ENCODE measurements around the gene B3GALT5. TPM values are rescaled to one million over a fixed set of nuclear protein-coding genes. Genes with fewer than 3 reads are reported as not detected.

The B3GALT5 gene
- total and polyA plus RNA-seq, 10 donors = 0.02 to 0.34 (median 0.13) TPM; not detected in 1

DNA sequence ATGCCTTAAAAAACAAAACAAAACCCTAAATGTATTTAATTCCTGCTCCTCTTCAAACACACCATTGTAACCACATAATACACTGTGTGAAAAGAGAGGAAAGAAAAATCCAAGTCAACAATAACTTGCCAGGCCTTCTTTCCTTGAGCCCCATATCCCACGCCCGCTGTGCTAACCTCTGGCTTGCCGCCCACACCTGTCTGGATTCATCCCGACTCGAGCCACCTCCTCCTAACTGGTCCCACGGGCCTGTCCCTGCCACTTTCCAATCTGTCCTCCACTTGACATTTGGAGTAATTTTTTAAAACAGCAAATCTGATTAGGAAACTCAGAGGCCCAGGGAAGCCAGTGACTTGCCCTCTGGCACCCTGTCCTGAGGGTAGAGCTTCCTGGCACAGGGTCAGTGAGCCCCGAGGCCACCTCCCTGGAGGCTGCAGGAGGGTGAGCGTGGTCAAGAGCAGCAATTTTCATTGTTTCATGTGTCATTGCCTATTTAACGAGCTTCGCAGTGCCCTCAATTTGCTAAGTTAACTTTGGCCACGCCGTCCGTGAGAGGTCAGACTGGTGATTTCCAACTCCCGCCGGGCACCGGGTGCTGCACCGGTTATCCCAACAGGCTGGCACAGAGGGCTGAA lies 54.1 kb downstream of the B3GALT5 start:
- 64 to 82% (median 80%) methylated on average over 17 of the region's 17 CpGs for WGBS, 5 donors
- no peak overlapping the region for H3K27ac ChIP-seq
- H3K27me3 ChIP-seq (replicated peaks in 1 of 7) = peaks cover 0 to 15% (median 0%) of the 10 kb centered on the region in 7 donors
- intact Hi-C loops (cut with DNase I; ENCODE audit: low total_unique reads) = no loop called here
- no peaks in the 10 kb centered on the region for H3K9me3 ChIP-seq
- peak in 1 of 3 donors; percentile 38 for TF ChIP-seq POLR2AphosphoS5 (IDR thresholded peaks at IDR 0.05)
- TF ChIP-seq POLR2A (IDR thresholded peaks at IDR 0.05) = no peak
- no peak for TF ChIP-seq CTCF (IDR thresholded peaks at IDR 0.05 in 8 of 11, conservative IDR thresholded peaks at IDR 0.05 in 3 of 11)
- no peaks in the 10 kb centered on the region for H3K36me3 ChIP-seq
- no peak for DNase-seq
- H3K4me1 ChIP-seq = no peaks in the 10 kb centered on the region
- H3K4me3 ChIP-seq = no peak overlapping the region

- H3K4me3 ChIP-seq = no peak overlapping the region
- intact Hi-C loops (cut with DNase I; ENCODE audit: low total_unique reads) = no loop called here
- 87 to 95% (median 93%) methylated on average over 10 of the region's 10 CpGs for WGBS, 5 donors
- no peaks in the 10 kb centered on the region for H3K9me3 ChIP-seq
- no peak for TF ChIP-seq CTCF (IDR thresholded peaks at IDR 0.05 in 8 of 11, conservative IDR thresholded peaks at IDR 0.05 in 3 of 11)
- TF ChIP-seq POLR2AphosphoS5 (IDR thresholded peaks at IDR 0.05) = no peak
- no peak for TF ChIP-seq POLR2A (IDR thresholded peaks at IDR 0.05)
- H3K27ac ChIP-seq = no peak overlapping the region
- no peak for DNase-seq
- H3K4me1 ChIP-seq = no peaks in the 10 kb centered on the region
- peaks cover 0 to 15% (median 0%) of the 10 kb centered on the region in 7 donors for H3K27me3 ChIP-seq (replicated peaks in 1 of 7)
- H3K36me3 ChIP-seq = no peaks in the 10 kb centered on the region
These were observed 54.7 kb downstream of the B3GALT5 start for GRCh38 chr21:39667353-39667891.

- H3K27ac ChIP-seq = no peak overlapping the region
- no peaks in the 10 kb centered on the region for H3K9me3 ChIP-seq
- no peaks in the 10 kb centered on the region for H3K4me1 ChIP-seq
- WGBS, 5 donors = 84 to 93% (median 90%) methylated on average over 9 of the region's 9 CpGs
- DNase-seq = no peak
- no peaks in the 10 kb centered on the region for H3K36me3 ChIP-seq
- H3K27me3 ChIP-seq (replicated peaks in 1 of 7) = peaks cover 0 to 17% (median 0%) of the 10 kb centered on the region in 7 donors
- intact Hi-C loops (cut with DNase I; ENCODE audit: low total_unique reads) = no loop called here
- no peak overlapping the region for H3K4me3 ChIP-seq
- no peak for TF ChIP-seq POLR2A (IDR thresholded peaks at IDR 0.05)
- TF ChIP-seq CTCF (IDR thresholded peaks at IDR 0.05 in 8 of 11, conservative IDR thresholded peaks at IDR 0.05 in 3 of 11) = no peak
- no peak for TF ChIP-seq POLR2AphosphoS5 (IDR thresholded peaks at IDR 0.05)
These were observed 55.6 kb downstream of the B3GALT5 start for GRCh38 chr21:39668369-39668768.

GRCh38 chr21:39669485-39669884 lies 56.7 kb downstream of the B3GALT5 start:
- intact Hi-C loops (cut with DNase I; ENCODE audit: low total_unique reads) = no loop called here
- TF ChIP-seq POLR2AphosphoS5 (IDR thresholded peaks at IDR 0.05) (no peak), POLR2A (IDR thresholded peaks at IDR 0.05) (no peak), CTCF (IDR thresholded peaks at IDR 0.05 in 8 of 11, conservative IDR thresholded peaks at IDR 0.05 in 3 of 11) (no peak)
- WGBS, 5 donors = 75 to 82% (median 79%) methylated on average over 9 of the region's 9 CpGs
- Histone ChIP-seq H3K4me1 (no peaks in the 10 kb centered on the region), H3K27me3 (replicated peaks in 1 of 7) (peaks cover 0 to 22% (median 0%) of the 10 kb centered on the region in 7 donors), H3K27ac (no peak overlapping the region), H3K36me3 (no peaks in the 10 kb centered on the region), H3K9me3 (no peaks in the 10 kb centered on the region), H3K4me3 (no peak overlapping the region)
- DNase-seq = peak; percentile 53

Data from spleen (tissue), 11 donors.